Measurements from ENCODE around the gene LASP1NB.
"Not testable (repeated sequence)": the region's sequence is repeated elsewhere in the genome, so short reads cannot be mapped to it uniquely, and the experiment has no call there.

LASP1NB gene

GRCh38 chr17:38897176-38897575 is 28.2 kb upstream of the LASP1NB start:
- no peak for DNase-seq (ENCODE audit: low read depth)

GRCh38 chr17:38897671-38898290 is 27.6 kb upstream of the LASP1NB start:
- no peak for DNase-seq (ENCODE audit: low read depth)

- no peak for DNase-seq (ENCODE audit: low read depth)
Measured at GRCh38 chr17:38898291-38898679, 27.1 kb upstream of the LASP1NB start.

GRCh38 chr17:38898812-38899348 is 26.5 kb upstream of the LASP1NB start:
- DNase-seq (ENCODE audit: low read depth) = peak; percentile 53

GRCh38 chr17:38899421-38899820 is 26.0 kb upstream of the LASP1NB start:
- no peak for DNase-seq (ENCODE audit: low read depth)

- peak; percentile 100 for DNase-seq (ENCODE audit: low read depth)
Measured at GRCh38 chr17:38900978-38901656, 24.3 kb upstream of the LASP1NB start.

- DNase-seq (ENCODE audit: low read depth) = no peak
Measured at GRCh38 chr17:38903404-38903803, 22.0 kb upstream of the LASP1NB start.

- no peak for DNase-seq (ENCODE audit: low read depth)
Measured at GRCh38 chr17:38904892-38905291, 20.5 kb upstream of the LASP1NB start.

GRCh38 chr17:38905375-38905774 is 20.0 kb upstream of the LASP1NB start:
- DNase-seq (ENCODE audit: low read depth) = no peak

GRCh38 chr17:38906460-38907228 is 18.8 kb upstream of the LASP1NB start:
- peak; percentile 31 for DNase-seq (ENCODE audit: low read depth)

GRCh38 chr17:38907930-38908675 is 17.3 kb upstream of the LASP1NB start:
- DNase-seq (ENCODE audit: low read depth) = no peak

GRCh38 chr17:38908676-38909181 is 16.7 kb upstream of the LASP1NB start:
- DNase-seq (ENCODE audit: low read depth) = no peak

- DNase-seq (ENCODE audit: low read depth) = no peak
Measured at GRCh38 chr17:38910325-38910724, 15.1 kb upstream of the LASP1NB start.

GRCh38 chr17:38911081-38911730 is 14.2 kb upstream of the LASP1NB start:
- DNase-seq (ENCODE audit: low read depth) = no peak

GRCh38 chr17:38911731-38912081 is 13.7 kb upstream of the LASP1NB start:
- not testable (repeated sequence) for DNase-seq (ENCODE audit: low read depth)

- peak; percentile 87 for DNase-seq (ENCODE audit: low read depth)
Measured at GRCh38 chr17:38912221-38912813, 13.1 kb upstream of the LASP1NB start.

- DNase-seq (ENCODE audit: low read depth) = no peak
Measured at GRCh38 chr17:38914741-38915638, 10.4 kb upstream of the LASP1NB start.

- no peak for DNase-seq (ENCODE audit: low read depth)
Measured at GRCh38 chr17:38915639-38915995, 9.8 kb upstream of the LASP1NB start.

- DNase-seq (ENCODE audit: low read depth) = no peak
Measured at GRCh38 chr17:38916771-38917170, 8.6 kb upstream of the LASP1NB start.

GRCh38 chr17:38917259-38917658 is 8.2 kb upstream of the LASP1NB start:
- no peak for DNase-seq (ENCODE audit: low read depth)

All from amniotic epithelial cell (primary cell).